ENCODE measurements around the gene GRK7.

Gene GRK7

GRCh38 chr3:141811348-141811747 lies 48.1 kb downstream of the GRK7 start:
- DNase-seq (ENCODE audit: low read depth, low spot score) = no peak
- no peak overlapping the region for H3K4me3 ChIP-seq (ENCODE audit: low read length)

GRCh38 chr3:141812084-141812483 lies 48.9 kb downstream of the GRK7 start:
- H3K4me3 ChIP-seq (ENCODE audit: low read length) = no peak overlapping the region
- no peak for DNase-seq (ENCODE audit: low read depth, low spot score)

GRCh38 chr3:141812586-141812985 lies 49.4 kb downstream of the GRK7 start:
- no peak for DNase-seq (ENCODE audit: low read depth, low spot score)
- no peak overlapping the region for H3K4me3 ChIP-seq (ENCODE audit: low read length)
